ENCODE results near the gene UCHL1. TPM values are rescaled to one million over a fixed set of nuclear protein-coding genes. Genes with fewer than 3 reads are reported as not detected.

UCHL1 gene
- total and polyA plus RNA-seq, 2 of the 13 experiments (the other 11 are each of a cell fraction or from before 2014, with no cell fraction given): not detected

DNA sequence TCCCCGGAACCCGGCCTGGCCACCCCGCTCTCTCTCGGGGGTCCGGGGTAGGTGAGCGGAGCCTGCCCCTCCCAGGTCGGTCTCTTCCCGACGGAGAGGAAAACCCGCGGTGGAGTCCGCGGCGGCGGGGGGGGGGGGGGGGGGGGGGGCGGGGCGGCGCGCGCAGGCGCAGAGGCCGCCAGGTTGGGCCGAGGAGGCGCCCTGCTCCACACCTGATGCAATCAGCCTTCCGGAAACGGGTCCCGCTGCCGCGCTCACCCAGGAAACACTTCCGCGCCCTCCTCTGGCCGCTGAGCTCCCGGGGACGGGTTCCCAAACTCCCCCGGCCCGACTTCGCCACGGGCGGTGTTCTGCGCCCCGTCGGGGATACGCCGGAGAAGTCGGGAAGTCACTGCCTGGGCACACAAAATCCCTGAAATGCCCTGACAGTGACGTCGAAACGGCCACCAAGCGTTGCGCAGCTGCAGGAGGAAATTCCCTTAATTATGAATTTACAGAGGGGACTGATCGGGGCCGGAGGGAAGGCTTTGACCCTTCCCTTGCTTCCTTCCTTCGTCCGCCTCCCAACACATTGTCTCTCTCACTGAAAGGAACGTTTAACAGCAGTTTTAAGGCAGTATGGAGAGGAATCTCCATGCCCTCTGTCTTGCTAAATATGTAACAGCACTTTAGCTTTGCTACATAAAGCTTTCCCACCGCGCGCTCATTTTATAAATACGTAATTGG is 40.3 kb upstream of the UCHL1 start (continued):
- TF ChIP-seq DR1 (CRISPR knock-in tag; IDR thresholded peaks at IDR 0.05) (peak; percentile 69; the same call in 1 of the 2 replicates), ZEB1 (IDR thresholded peaks at IDR 0.05; ENCODE audit: insufficient replicate concordance, low read depth) (peak; percentile 83), ZSCAN31 (CRISPR knock-in tag; IDR thresholded peaks at IDR 0.05; ENCODE audit: low read depth) (peak; percentile 76; the same call in 1 of the 2 replicates), GABPA (IDR thresholded peaks at IDR 0.05; ENCODE audit: low read depth, low read length) (peak; percentile 91), GABPA (CRISPR knock-in tag; IDR thresholded peaks at IDR 0.05; ENCODE audit: low read depth) (peak; percentile 93), KLF13 (CRISPR knock-in tag; IDR thresholded peaks at IDR 0.05) (no peak), ZBTB3 (CRISPR knock-in tag; IDR thresholded peaks at IDR 0.05; ENCODE audit: borderline replicate concordance, low read depth) (no peak), ZNF232 (CRISPR knock-in tag; IDR thresholded peaks at IDR 0.05; ENCODE audit: borderline replicate concordance) (peak; percentile 83; the same call in 1 of the 2 replicates), SIN3A (IDR thresholded peaks at IDR 0.05; ENCODE audit: borderline replicate concordance, low read depth, low read length) (peak; percentile 76; the same call in 1 of the 2 replicates), GATAD1 (CRISPR knock-in tag; IDR thresholded peaks at IDR 0.05) (peak; percentile 84), ZSCAN22 (CRISPR knock-in tag; IDR thresholded peaks at IDR 0.05) (no peak; the same call in 1 of the 2 replicates), MAFF (IDR thresholded peaks at IDR 0.05; ENCODE audit: low read depth, low read length) (no peak), FOXK2 (IDR thresholded peaks at IDR 0.05) (no peak), NPAS2 (CRISPR knock-in tag; IDR thresholded peaks at IDR 0.05; ENCODE audit: borderline replicate concordance) (no peak), HIVEP1 (CRISPR knock-in tag; IDR thresholded peaks at IDR 0.05) (peak; percentile 56; the same call in 1 of the 2 replicates), GPN1 (CRISPR knock-in tag; IDR thresholded peaks at IDR 0.05; ENCODE audit: borderline replicate concordance) (no peak), AGO2 (optimal IDR thresholded peaks at IDR 0.05; ENCODE audit: low read depth, low read length) (no peak), ZNF44 (CRISPR knock-in tag; IDR thresholded peaks at IDR 0.05) (no peak), GRHL1 (CRISPR knock-in tag; conservative IDR thresholded peaks at IDR 0.05) (no peak), GTF2F1 (IDR thresholded peaks at IDR 0.05; ENCODE audit: low read length) (no peak)
- TF ChIP-seq, protein P1, sequence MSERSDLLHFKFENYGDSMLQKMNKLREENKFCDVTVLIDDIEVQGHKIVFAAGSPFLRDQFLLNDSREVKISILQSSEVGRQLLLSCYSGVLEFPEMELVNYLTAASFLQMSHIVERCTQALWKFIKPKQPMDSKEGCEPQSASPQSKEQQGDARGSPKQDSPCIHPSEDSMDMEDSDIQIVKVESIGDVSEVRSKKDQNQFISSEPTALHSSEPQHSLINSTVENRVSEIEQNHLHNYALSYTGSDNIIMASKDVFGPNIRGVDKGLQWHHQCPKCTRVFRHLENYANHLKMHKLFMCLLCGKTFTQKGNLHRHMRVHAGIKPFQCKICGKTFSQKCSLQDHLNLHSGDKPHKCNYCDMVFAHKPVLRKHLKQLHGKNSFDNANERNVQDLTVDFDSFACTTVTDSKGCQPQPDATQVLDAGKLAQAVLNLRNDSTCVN (CRISPR knock-in tag; IDR thresholded peaks at IDR 0.05; ENCODE audit: borderline replicate concordance): no peak; the same call in 1 of the 2 replicates
- TF ChIP-seq, protein P2, sequence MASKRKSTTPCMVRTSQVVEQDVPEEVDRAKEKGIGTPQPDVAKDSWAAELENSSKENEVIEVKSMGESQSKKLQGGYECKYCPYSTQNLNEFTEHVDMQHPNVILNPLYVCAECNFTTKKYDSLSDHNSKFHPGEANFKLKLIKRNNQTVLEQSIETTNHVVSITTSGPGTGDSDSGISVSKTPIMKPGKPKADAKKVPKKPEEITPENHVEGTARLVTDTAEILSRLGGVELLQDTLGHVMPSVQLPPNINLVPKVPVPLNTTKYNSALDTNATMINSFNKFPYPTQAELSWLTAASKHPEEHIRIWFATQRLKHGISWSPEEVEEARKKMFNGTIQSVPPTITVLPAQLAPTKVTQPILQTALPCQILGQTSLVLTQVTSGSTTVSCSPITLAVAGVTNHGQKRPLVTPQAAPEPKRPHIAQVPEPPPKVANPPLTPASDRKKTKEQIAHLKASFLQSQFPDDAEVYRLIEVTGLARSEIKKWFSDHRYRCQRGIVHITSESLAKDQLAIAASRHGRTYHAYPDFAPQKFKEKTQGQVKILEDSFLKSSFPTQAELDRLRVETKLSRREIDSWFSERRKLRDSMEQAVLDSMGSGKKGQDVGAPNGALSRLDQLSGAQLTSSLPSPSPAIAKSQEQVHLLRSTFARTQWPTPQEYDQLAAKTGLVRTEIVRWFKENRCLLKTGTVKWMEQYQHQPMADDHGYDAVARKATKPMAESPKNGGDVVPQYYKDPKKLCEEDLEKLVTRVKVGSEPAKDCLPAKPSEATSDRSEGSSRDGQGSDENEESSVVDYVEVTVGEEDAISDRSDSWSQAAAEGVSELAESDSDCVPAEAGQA (IDR thresholded peaks at IDR 0.05; ENCODE audit: low read depth): peak; percentile 60; the same call in 1 of the 2 replicates
- TF ChIP-seq, protein P2 (CRISPR knock-in tag; IDR thresholded peaks at IDR 0.05; ENCODE audit: borderline replicate concordance): no peak
